ENCODE data around the gene FTO. TPM values are rescaled to one million over a fixed set of nuclear protein-coding genes. Genes with fewer than 3 reads are reported as not detected.

The FTO gene
- total RNA-seq, 4 donors from 2014 or later = 21.3 to 50.5 (median 40.8) TPM

- no peak for TF ChIP-seq CTCF (IDR thresholded peaks at IDR 0.05)
- no peak for TF ChIP-seq POLR2AphosphoS5 (IDR thresholded peaks at IDR 0.05)
- no peak for TF ChIP-seq POLR2A (IDR thresholded peaks at IDR 0.05)
- TF ChIP-seq EP300 (IDR thresholded peaks at IDR 0.05; ENCODE audit: low read depth) = no peak
- intact Hi-C loops (cut with DNase I; ENCODE audit: low total_unique reads) (no loop called here), in situ Hi-C loops (cut with MboI; ENCODE audit: low pct_ligation_motif_present in 1 of 4, low pct_unique_long_range_greater_than_20kb in 1 of 4, low sequenced_read_pairs in 3 of 4) (no loop called here)
- Histone ChIP-seq H3K4me1 (no peaks in the 10 kb centered on the region), H3K4me3 (no peak overlapping the region), H3K27ac (no peak overlapping the region), H3K36me3 (no peaks in the 10 kb centered on the region), H3K27me3 (no peaks in the 10 kb centered on the region), H3K9me3 (no peaks in the 10 kb centered on the region)
- 96 to 100% methylated on average over 3 to 7 of the region's 7 CpGs for WGBS, 2 donors (ENCODE audit: low coverage in 1 of 2)
- DNase-seq = no peak
These were observed 256.3 kb downstream of the FTO start for GRCh38 chr16:53960050-53960812.

GRCh38 chr16:53960954-53961616 lies 257.1 kb downstream of the FTO start:
- in situ Hi-C loops (cut with MboI; ENCODE audit: low pct_ligation_motif_present in 1 of 4, low pct_unique_long_range_greater_than_20kb in 1 of 4, low sequenced_read_pairs in 3 of 4) = no loop called here

GRCh38 chr16:53962041-53962440 lies 258.1 kb downstream of the FTO start:
- H3K4me3 ChIP-seq = no peak overlapping the region
- DNase-seq = no peak
- H3K27ac ChIP-seq = no peak overlapping the region
- no peaks in the 10 kb centered on the region for H3K27me3 ChIP-seq
- intact Hi-C loops (cut with DNase I; ENCODE audit: low total_unique reads) = no loop called here
- no peaks in the 10 kb centered on the region for H3K9me3 ChIP-seq
- H3K4me1 ChIP-seq = no peaks in the 10 kb centered on the region
- 67 to 72% methylated on average over 1 to 2 of the region's 2 CpGs for WGBS, 2 donors (ENCODE audit: low coverage in 1 of 2)
- no peaks in the 10 kb centered on the region for H3K36me3 ChIP-seq
- in situ Hi-C loops (cut with MboI; ENCODE audit: low pct_ligation_motif_present in 1 of 4, low pct_unique_long_range_greater_than_20kb in 1 of 4, low sequenced_read_pairs in 3 of 4) = no loop called here
- no peak for TF ChIP-seq EP300 (IDR thresholded peaks at IDR 0.05; ENCODE audit: low read depth)
- no peak for TF ChIP-seq POLR2A (IDR thresholded peaks at IDR 0.05)
- no peak for TF ChIP-seq POLR2AphosphoS5 (IDR thresholded peaks at IDR 0.05)
- no peak for TF ChIP-seq CTCF (IDR thresholded peaks at IDR 0.05)

More at GRCh38 chr16:53960954-53961616, 257.1 kb downstream of the FTO start:
- no peaks in the 10 kb centered on the region for H3K27me3 ChIP-seq
- H3K27ac ChIP-seq = no peak overlapping the region
- H3K9me3 ChIP-seq = no peaks in the 10 kb centered on the region
- no peaks in the 10 kb centered on the region for H3K4me1 ChIP-seq
- intact Hi-C loops (cut with DNase I; ENCODE audit: low total_unique reads) = no loop called here
- 86 to 96% methylated on average over 4 to 6 of the region's 6 CpGs for WGBS, 2 donors (ENCODE audit: low coverage in 1 of 2)
- TF ChIP-seq CTCF (IDR thresholded peaks at IDR 0.05) (no peak), EP300 (IDR thresholded peaks at IDR 0.05; ENCODE audit: low read depth) (no peak), POLR2A (IDR thresholded peaks at IDR 0.05) (no peak), POLR2AphosphoS5 (IDR thresholded peaks at IDR 0.05) (no peak)
- H3K36me3 ChIP-seq = no peaks in the 10 kb centered on the region
- no peak overlapping the region for H3K4me3 ChIP-seq
- DNase-seq = no peak

GRCh38 chr16:53964145-53964790 lies 260.3 kb downstream of the FTO start:
- no peaks in the 10 kb centered on the region for H3K36me3 ChIP-seq
- no peaks in the 10 kb centered on the region for H3K9me3 ChIP-seq
- TF ChIP-seq EP300 (IDR thresholded peaks at IDR 0.05; ENCODE audit: low read depth) (no peak), POLR2A (IDR thresholded peaks at IDR 0.05) (no peak), POLR2AphosphoS5 (IDR thresholded peaks at IDR 0.05) (no peak), CTCF (IDR thresholded peaks at IDR 0.05) (no peak)
- no peak for DNase-seq
- no peaks in the 10 kb centered on the region for H3K27me3 ChIP-seq
- intact Hi-C loops (cut with DNase I; ENCODE audit: low total_unique reads) = no loop called here
- H3K4me3 ChIP-seq = no peak overlapping the region
- H3K27ac ChIP-seq = no peak overlapping the region
- in situ Hi-C loops (cut with MboI; ENCODE audit: low pct_ligation_motif_present in 1 of 4, low pct_unique_long_range_greater_than_20kb in 1 of 4, low sequenced_read_pairs in 3 of 4) = no loop called here
- H3K4me1 ChIP-seq = no peaks in the 10 kb centered on the region
